ENCODE results near the gene EIF4E1B.

DNA sequence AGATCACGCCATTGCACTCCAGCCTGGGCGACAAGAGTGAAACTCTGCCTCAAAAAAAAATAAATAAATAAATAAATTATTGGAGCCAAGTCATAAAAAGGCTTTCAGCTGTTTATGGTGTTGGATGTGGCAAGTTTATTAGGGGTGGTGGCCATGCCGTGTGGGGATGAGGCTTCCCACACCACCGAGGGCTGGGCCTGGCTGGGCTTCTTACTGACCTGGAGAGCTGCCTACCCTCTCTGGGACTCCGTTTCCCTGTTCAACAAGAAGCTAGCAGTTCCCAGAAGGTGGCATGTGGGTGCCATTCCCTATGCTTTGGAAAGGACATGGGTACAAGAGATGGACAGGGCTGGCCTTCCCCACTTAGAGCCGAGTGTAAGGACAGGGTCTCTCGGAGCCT, 43.1 kb upstream of the EIF4E1B start:
- TF ChIP-seq EZH2phosphoT487 (IDR thresholded peaks at IDR 0.05; ENCODE audit: insufficient read depth, low read depth) (no peak), EZH2 (IDR thresholded peaks at IDR 0.05; ENCODE audit: insufficient read depth, poor library complexity, severe bottlenecking) (no peak)

All from GM23248 (cell line).